CD4-positive, alpha-beta T cell (primary cell): ENCODE results near the gene COL23A1. TPM values are rescaled to one million over a fixed set of nuclear protein-coding genes. Genes with fewer than 3 reads are reported as not detected.
A peak's percentile ranks its signal among the peaks of the same experiment; 100 is the strongest.

ENCODE experiments used
- ATAC-seq: fragments of 200-7000 bp; cut with Tn5 transposase; one replicate; pipeline ENCODE4 v1.10.0; 2022; ENCODE audit warnings: mild to moderate bottlenecking; ENCODE audit not compliant: poor library complexity
- CTCF ChIA-PET: fragments of 350-600 bp; sonication (Branson Sonifier 250); formaldehyde crosslinking; loops from one replicate; lab custom pipeline; 2021; ENCODE audit warnings: antibody characterized with exemption, inconsistent platforms; lab: Charles Lee
- POLR2A ChIA-PET: fragments of 350-600 bp; sonication (Branson Sonifier 250); formaldehyde crosslinking; loops from one replicate; lab custom pipeline; 2021; ENCODE audit warnings: antibody characterized with exemption, inconsistent platforms; lab: Charles Lee
- DNase-seq, 14 experiments: peaks; one replicate each; pipeline ENCODE4 v3.0.0-alpha.2; 2013 to 2020; ENCODE audit warnings: mixed read lengths in 2 of 14
- H3K27ac ChIP-seq, 2 donors: one replicate each; pipeline versions ENCODE4 v1.5.1 to v1.7.0; 2013; ENCODE audit warnings: low read length in 2 of 2, low read depth in 1 of 2, mild to moderate bottlenecking in 1 of 2
- H3K27me3 ChIP-seq, 2 experiments: 1 replicate in 1 of 2; 2 replicates in 1 of 2; pipeline versions ENCODE4 v1.6.1 to v1.7.0; 2013; ENCODE audit warnings: low read length in 2 of 2, control low read depth in 1 of 2, mild to moderate bottlenecking in 1 of 2, moderate library complexity in 1 of 2; ENCODE audit not compliant: insufficient read depth in 2 of 2, control insufficient read depth in 1 of 2
- H3K36me3 ChIP-seq: one replicate; pipeline ENCODE4 v1.6.1; 2013; ENCODE audit warnings: low read length, control low read depth; ENCODE audit not compliant: insufficient read depth
- H3K4me1 ChIP-seq: one replicate; pipeline ENCODE4 v1.6.1; 2013; ENCODE audit warnings: low read length, control low read depth; ENCODE audit not compliant: insufficient read depth
- H3K4me3 ChIP-seq: one replicate; pipeline ENCODE4 v1.5.1; 2013; ENCODE audit warnings: mild to moderate bottlenecking, low read length, moderate library complexity
- H3K9me3 ChIP-seq, 2 experiments: 1 replicate in 1 of 2; 2 replicates in 1 of 2; pipeline versions ENCODE4 v1.6.1 to v1.7.0; 2013; ENCODE audit warnings: low read length in 2 of 2, mild to moderate bottlenecking in 2 of 2, control low read depth in 1 of 2, moderate library complexity in 1 of 2; ENCODE audit not compliant: control insufficient read depth in 1 of 2, insufficient read depth in 1 of 2
- H3K27ac Mint-ChIP-seq: one replicate; pipeline ENCODE4 v1.8.0; 2020; ENCODE audit warnings: mixed read lengths
- H3K27me3 Mint-ChIP-seq: one replicate; pipeline ENCODE4 v1.8.0; 2021; ENCODE audit warnings: mixed read lengths
- H3K36me3 Mint-ChIP-seq: one replicate; pipeline ENCODE4 v1.8.0; 2021; ENCODE audit warnings: low read depth, mixed read lengths
- H3K4me1 Mint-ChIP-seq: one replicate; pipeline ENCODE4 v1.8.0; 2021; ENCODE audit warnings: low read depth, mixed read lengths
- H3K4me3 Mint-ChIP-seq: one replicate; pipeline ENCODE4 v1.8.0; 2020; ENCODE audit warnings: mild to moderate bottlenecking, mixed read lengths
- H3K9me3 Mint-ChIP-seq: one replicate; pipeline ENCODE4 v1.8.0; 2020; ENCODE audit warnings: mixed read lengths
- intact Hi-C, 2 experiments: fragments of 100-400 bp; cut with DNase I in 1 of 2; cut with micrococcal nuclease in 1 of 2; formaldehyde crosslinking; loops; one replicate each; pipeline versions ENCODE4 v1.15.1 to v1.9.0; 2023 to 2025; cut with DNase I, micrococcal nuclease
- total RNA-seq, 174 experiments: library from RNA in 2 of 174; stranded (reverse) in 2 of 174; gene quantifications; one replicate each; pipeline ENCODE4 v1.2.3 and lab custom pipeline; 2021 to 2026
- TF ChIP-seq, protein P1 (sequence below): fragments of 200-600 bp; IDR thresholded peaks from one replicate; pipeline ENCODE4 v1.8.0; 2022; ENCODE audit warnings: antibody characterized with exemption, mild to moderate bottlenecking

COL23A1 gene
- total RNA-seq, 2 experiments from 2014 or later = not detected

DNA sequence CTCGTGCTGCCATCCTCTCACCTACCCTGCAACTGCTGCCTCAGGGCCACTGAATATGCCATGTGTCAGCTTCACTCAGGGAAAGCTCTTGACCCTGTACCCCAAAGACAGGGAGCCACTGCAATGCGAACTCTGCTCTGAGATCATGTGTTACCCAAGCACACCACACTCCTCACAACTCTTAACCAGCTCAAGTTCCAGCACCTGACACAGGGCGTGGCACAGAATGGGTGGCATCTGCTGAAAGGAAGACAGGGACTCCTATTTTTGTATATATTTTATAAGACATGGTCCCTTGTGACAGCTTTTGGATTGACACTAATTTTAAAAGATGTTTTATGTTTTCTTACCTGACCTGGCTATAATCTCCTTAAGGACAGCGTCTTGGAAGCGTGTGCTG lies 368.3 kb downstream of the COL23A1 start:
- H3K9me3 ChIP-seq = no peaks in the 10 kb centered on the region
- H3K27me3 ChIP-seq = no peaks in the 10 kb centered on the region
- no peak overlapping the region for H3K4me3 ChIP-seq
- Mint-ChIP-seq H3K4me1 (peaks cover 35% of the 10 kb centered on the region), H3K4me3 (no peak overlapping the region), H3K27me3 (no peaks in the 10 kb centered on the region), H3K9me3 (no peaks in the 10 kb centered on the region), H3K27ac (peak overlapping the region; percentile 52), H3K36me3 (peaks cover 64% of the 10 kb centered on the region)
- H3K27ac ChIP-seq = no peak overlapping the region
- DNase-seq (no peak), ATAC-seq (no peak)
- intact Hi-C loops = no loop called here
- CTCF ChIA-PET = no interaction called here
- POLR2A ChIA-PET = no interaction called here
- H3K36me3 ChIP-seq = peaks cover 61% of the 10 kb centered on the region
- TF ChIP-seq, protein P1, sequence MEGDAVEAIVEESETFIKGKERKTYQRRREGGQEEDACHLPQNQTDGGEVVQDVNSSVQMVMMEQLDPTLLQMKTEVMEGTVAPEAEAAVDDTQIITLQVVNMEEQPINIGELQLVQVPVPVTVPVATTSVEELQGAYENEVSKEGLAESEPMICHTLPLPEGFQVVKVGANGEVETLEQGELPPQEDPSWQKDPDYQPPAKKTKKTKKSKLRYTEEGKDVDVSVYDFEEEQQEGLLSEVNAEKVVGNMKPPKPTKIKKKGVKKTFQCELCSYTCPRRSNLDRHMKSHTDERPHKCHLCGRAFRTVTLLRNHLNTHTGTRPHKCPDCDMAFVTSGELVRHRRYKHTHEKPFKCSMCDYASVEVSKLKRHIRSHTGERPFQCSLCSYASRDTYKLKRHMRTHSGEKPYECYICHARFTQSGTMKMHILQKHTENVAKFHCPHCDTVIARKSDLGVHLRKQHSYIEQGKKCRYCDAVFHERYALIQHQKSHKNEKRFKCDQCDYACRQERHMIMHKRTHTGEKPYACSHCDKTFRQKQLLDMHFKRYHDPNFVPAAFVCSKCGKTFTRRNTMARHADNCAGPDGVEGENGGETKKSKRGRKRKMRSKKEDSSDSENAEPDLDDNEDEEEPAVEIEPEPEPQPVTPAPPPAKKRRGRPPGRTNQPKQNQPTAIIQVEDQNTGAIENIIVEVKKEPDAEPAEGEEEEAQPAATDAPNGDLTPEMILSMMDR = no peak
- peaks cover 8% of the 10 kb centered on the region for H3K4me1 ChIP-seq

DNA sequence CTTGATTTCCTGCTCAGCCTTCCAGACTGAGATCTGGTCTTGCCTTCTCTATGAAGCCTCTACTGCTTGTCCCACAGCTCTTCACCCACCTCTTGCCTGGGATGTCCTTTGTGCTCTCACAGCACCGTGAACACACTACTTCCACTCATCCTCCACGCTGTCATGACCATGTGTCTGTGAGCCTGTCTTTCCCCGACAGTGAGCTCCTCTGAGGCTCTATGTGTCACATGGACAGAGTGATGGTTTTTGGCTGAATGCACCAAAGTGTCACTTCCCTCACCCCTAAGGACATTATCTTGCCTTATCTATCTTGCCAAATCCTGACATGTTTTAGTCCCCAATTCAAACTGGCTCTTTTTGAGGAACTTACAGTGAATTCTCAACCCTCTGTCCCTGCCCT lies 368.9 kb downstream of the COL23A1 start:
- TF ChIP-seq, protein P1 = no peak
- DNase-seq (no peak), ATAC-seq (no peak)
- Histone ChIP-seq H3K27ac (peak overlapping the region in 1 of 2 donors; percentile 7), H3K9me3 (no peaks in the 10 kb centered on the region), H3K4me3 (no peak overlapping the region), H3K27me3 (no peaks in the 10 kb centered on the region), H3K36me3 (peaks cover 63% of the 10 kb centered on the region), H3K4me1 (peaks cover 8% of the 10 kb centered on the region)
- Mint-ChIP-seq H3K36me3 (peaks cover 64% of the 10 kb centered on the region), H3K4me3 (no peak overlapping the region), H3K4me1 (peaks cover 30% of the 10 kb centered on the region), H3K27ac (peak overlapping the region; percentile 52), H3K9me3 (no peaks in the 10 kb centered on the region), H3K27me3 (no peaks in the 10 kb centered on the region)
- ChIA-PET CTCF (no interaction called here), POLR2A (no interaction called here)
- intact Hi-C loops = no loop called here

DNA sequence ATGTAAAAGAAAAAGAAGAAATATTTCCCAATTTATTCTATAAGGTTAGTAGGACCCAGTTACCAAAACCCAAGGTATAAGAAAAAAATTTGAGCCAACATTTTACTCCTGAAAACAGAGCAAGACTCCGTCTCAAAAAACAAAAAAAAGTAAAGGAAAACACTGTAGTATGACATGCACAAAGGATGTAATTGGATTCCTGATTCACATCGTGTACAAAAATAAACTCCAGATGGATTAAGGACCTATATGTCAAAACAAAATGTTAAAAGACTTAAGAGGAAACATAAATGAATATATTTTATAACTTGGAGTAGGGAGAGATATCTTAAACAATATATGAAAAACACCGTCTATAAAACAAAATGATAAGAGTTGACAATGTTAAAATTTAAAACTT lies 371.4 kb downstream of the COL23A1 start:
- peaks cover 69% of the 10 kb centered on the region for H3K36me3 ChIP-seq
- peaks cover 76% of the 10 kb centered on the region for H3K36me3 Mint-ChIP-seq
- H3K27ac Mint-ChIP-seq = peak overlapping the region; percentile 33

More for the DNA sequence above, 371.4 kb downstream of the COL23A1 start:
- Histone ChIP-seq H3K4me3 (no peak overlapping the region), H3K9me3 (no peaks in the 10 kb centered on the region), H3K27me3 (no peaks in the 10 kb centered on the region), H3K27ac (no peak overlapping the region), H3K4me1 (peaks cover 16% of the 10 kb centered on the region)
- Mint-ChIP-seq H3K4me1 (peaks cover 23% of the 10 kb centered on the region), H3K9me3 (no peaks in the 10 kb centered on the region), H3K27me3 (no peaks in the 10 kb centered on the region), H3K4me3 (no peak overlapping the region)
- ATAC-seq (no peak), DNase-seq (no peak)
- CTCF ChIA-PET = no interaction called here
- intact Hi-C loops = no loop called here
- TF ChIP-seq, protein P1 = no peak
- POLR2A ChIA-PET = no interaction called here
